Transverse colon (tissue), 4 donors: ENCODE measurements around the gene PNMA6E.
"Not testable (repeated sequence)": the region's sequence is repeated elsewhere in the genome, so short reads cannot be mapped to it uniquely, and the experiment has no call there.

ENCODE experiments used
- EP300 ChIP-seq: sonication (generic); formaldehyde crosslinking; IDR thresholded peaks from one replicate; pipeline ENCODE4 v1.6.1; 2017; ENCODE audit warnings: antibody characterized with exemption, low read depth
- POLR2A ChIP-seq: fragments of 450-650 bp; IDR thresholded peaks from one replicate; pipeline ENCODE4 v1.6.1; 2016; ENCODE audit warnings: antibody characterized with exemption, mild to moderate bottlenecking, moderate library complexity
- POLR2AphosphoS5 ChIP-seq, 3 donors: sonication (generic); formaldehyde crosslinking; IDR thresholded peaks; one replicate each; pipeline ENCODE4 v1.6.1; 2016; ENCODE audit warnings: antibody characterized with exemption in 3 of 3
- TF ChIP-seq, protein P1 (sequence below), 5 experiments: fragments of 200-600 bp in 3 of 5; fragments of 450-650 bp in 2 of 5; sonication (generic) in 3 of 5; IDR thresholded peaks; 1 replicate in 2 of 5; 2 replicates in 3 of 5; pipeline ENCODE4 v1.5.1; 2016 to 2017; ENCODE audit warnings: antibody characterized with exemption in 5 of 5, inconsistent platforms in 3 of 5, mild to moderate bottlenecking in 2 of 5, moderate library complexity in 1 of 5

DNA sequence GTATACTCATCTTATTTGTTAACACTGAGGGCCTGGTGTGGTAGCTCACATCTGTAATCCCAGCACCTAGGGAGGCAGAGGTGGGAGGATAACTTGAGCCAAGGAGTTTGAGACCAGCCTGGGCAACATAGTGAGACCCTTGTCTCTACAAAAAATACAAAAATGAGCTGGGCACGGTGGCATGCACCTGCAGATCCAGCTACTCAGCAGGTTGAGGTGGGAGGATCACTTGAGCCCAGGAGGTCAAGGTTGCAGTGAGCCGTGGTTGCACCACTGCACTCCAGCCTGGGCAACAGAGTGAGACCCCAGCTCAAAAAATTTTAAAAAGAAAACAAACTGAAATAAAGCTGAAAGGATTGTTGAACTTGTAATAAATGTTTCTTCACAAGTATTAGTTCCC, 16.2 kb downstream of the PNMA6E start:
- not testable (repeated sequence) for TF ChIP-seq POLR2AphosphoS5 (IDR thresholded peaks at IDR 0.05); POLR2A; EP300
- TF ChIP-seq, protein P1, sequence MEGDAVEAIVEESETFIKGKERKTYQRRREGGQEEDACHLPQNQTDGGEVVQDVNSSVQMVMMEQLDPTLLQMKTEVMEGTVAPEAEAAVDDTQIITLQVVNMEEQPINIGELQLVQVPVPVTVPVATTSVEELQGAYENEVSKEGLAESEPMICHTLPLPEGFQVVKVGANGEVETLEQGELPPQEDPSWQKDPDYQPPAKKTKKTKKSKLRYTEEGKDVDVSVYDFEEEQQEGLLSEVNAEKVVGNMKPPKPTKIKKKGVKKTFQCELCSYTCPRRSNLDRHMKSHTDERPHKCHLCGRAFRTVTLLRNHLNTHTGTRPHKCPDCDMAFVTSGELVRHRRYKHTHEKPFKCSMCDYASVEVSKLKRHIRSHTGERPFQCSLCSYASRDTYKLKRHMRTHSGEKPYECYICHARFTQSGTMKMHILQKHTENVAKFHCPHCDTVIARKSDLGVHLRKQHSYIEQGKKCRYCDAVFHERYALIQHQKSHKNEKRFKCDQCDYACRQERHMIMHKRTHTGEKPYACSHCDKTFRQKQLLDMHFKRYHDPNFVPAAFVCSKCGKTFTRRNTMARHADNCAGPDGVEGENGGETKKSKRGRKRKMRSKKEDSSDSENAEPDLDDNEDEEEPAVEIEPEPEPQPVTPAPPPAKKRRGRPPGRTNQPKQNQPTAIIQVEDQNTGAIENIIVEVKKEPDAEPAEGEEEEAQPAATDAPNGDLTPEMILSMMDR (IDR thresholded peaks at IDR 0.05) = not testable (repeated sequence)
